ENCODE measurements around the gene CGRRF1. TPM values are rescaled to one million over a fixed set of nuclear protein-coding genes. Genes with fewer than 3 reads are reported as not detected.

The CGRRF1 gene
- total and polyA plus RNA-seq, 9 of the 15 experiments (the other 6 are each of a cell fraction or from before 2014, with no cell fraction given) = 2.8 to 15.8 (median 4.6) TPM

GRCh38 chr14:54502602-54503001 is 7.1 kb upstream of the CGRRF1 start (continued):
- no peak for TF ChIP-seq SLC30A9 (CRISPR knock-in tag; IDR thresholded peaks at IDR 0.05)
- TF ChIP-seq BDP1 (IDR thresholded peaks at IDR 0.05; ENCODE audit: insufficient read depth, insufficient read length) = no peak
- TF ChIP-seq ILK (tag; IDR thresholded peaks at IDR 0.05; ENCODE audit: borderline replicate concordance, low read depth) = no peak
- no peak for TF ChIP-seq KDM2B (CRISPR knock-in tag; IDR thresholded peaks at IDR 0.05)
- no peak for TF ChIP-seq ZNF212 (CRISPR knock-in tag; IDR thresholded peaks at IDR 0.05)
- TF ChIP-seq, protein P1, sequence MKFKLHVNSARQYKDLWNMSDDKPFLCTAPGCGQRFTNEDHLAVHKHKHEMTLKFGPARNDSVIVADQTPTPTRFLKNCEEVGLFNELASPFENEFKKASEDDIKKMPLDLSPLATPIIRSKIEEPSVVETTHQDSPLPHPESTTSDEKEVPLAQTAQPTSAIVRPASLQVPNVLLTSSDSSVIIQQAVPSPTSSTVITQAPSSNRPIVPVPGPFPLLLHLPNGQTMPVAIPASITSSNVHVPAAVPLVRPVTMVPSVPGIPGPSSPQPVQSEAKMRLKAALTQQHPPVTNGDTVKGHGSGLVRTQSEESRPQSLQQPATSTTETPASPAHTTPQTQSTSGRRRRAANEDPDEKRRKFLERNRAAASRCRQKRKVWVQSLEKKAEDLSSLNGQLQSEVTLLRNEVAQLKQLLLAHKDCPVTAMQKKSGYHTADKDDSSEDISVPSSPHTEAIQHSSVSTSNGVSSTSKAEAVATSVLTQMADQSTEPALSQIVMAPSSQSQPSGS (CRISPR knock-in tag; IDR thresholded peaks at IDR 0.05) = no peak
- TF ChIP-seq TAL1 (IDR thresholded peaks at IDR 0.05) = peak; percentile 77
- TF ChIP-seq, protein P2, sequence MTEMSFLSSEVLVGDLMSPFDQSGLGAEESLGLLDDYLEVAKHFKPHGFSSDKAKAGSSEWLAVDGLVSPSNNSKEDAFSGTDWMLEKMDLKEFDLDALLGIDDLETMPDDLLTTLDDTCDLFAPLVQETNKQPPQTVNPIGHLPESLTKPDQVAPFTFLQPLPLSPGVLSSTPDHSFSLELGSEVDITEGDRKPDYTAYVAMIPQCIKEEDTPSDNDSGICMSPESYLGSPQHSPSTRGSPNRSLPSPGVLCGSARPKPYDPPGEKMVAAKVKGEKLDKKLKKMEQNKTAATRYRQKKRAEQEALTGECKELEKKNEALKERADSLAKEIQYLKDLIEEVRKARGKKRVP (CRISPR knock-in tag; IDR thresholded peaks at IDR 0.05) = no peak
- TF ChIP-seq CCNT2 (IDR thresholded peaks at IDR 0.05; ENCODE audit: borderline replicate concordance, extremely low read depth, insufficient read length, low read depth, low read length) = no peak
- TF ChIP-seq ATF3 (IDR thresholded peaks at IDR 0.05) = peak; percentile 15; the same call in 1 of the 2 replicates
- TF ChIP-seq ATF3 (CRISPR knock-in tag; conservative IDR thresholded peaks at IDR 0.05) = no peak
- no peak for TF ChIP-seq POLR3G (IDR thresholded peaks at IDR 0.05; ENCODE audit: extremely low read depth, insufficient read length, insufficient replicate concordance)
- TF ChIP-seq ZNF318 (IDR thresholded peaks at IDR 0.05; ENCODE audit: borderline replicate concordance in 1 of 2, low read depth in 1 of 2) = no peak
- TF ChIP-seq MAFF (IDR thresholded peaks at IDR 0.05; ENCODE audit: low read length) = no peak
- TF ChIP-seq RAD51 (IDR thresholded peaks at IDR 0.05; ENCODE audit: borderline replicate concordance, low read depth) = no peak
- 0 out of 2 replicates have a peak, but pooled peaks have one; percentile 27 for TF ChIP-seq FOSL1 (tag; conservative IDR thresholded peaks at IDR 0.05)

All from K562 (cell line).